Brain microvascular endothelial cell (primary cell): ENCODE measurements around the gene ZBTB11.

Experiments
- DNase-seq: peaks from one replicate; pipeline ENCODE4 v3.0.0-alpha.2; 2020
- H3K27ac ChIP-seq: fragments of 250-450 bp; sonication (Bioruptor Pico); 2 replicates; pipeline ENCODE4 v1.5.1; 2020; ENCODE audit warnings: mild to moderate bottlenecking, moderate library complexity
- H3K27me3 ChIP-seq: fragments of 250-450 bp; sonication (Bioruptor Pico); replicated peaks from 2 replicates; pipeline ENCODE4 v1.5.1; 2020; ENCODE audit warnings: mild to moderate bottlenecking
- H3K36me3 ChIP-seq: fragments of 250-450 bp; sonication (Bioruptor Pico); replicated peaks from 2 replicates; pipeline ENCODE4 v1.5.1; 2020; ENCODE audit warnings: mild to moderate bottlenecking
- H3K4me3 ChIP-seq: 2 replicates; pipeline ENCODE4 v1.5.1; 2011; ENCODE audit warnings: low read depth, mild to moderate bottlenecking, control low read depth, low read length, moderate library complexity
- in situ Hi-C: cut with HindIII; loops from 2 replicates; pipeline ENCODE4 v1.10.0; 2017; ENCODE audit warnings: low sequenced_read_pairs, low pct_ligation_motif_present
- TF ChIP-seq, protein P1 (sequence below): IDR thresholded peaks from 2 replicates; pipeline ENCODE4 v1.5.1; 2011; ENCODE audit warnings: low read depth, mild to moderate bottlenecking, moderate library complexity, low read length, control low read depth, inconsistent platforms; ENCODE audit errors: missing control alignments

The ZBTB11 gene

GRCh38 chr3:101602731-101603130 is 74.2 kb downstream of the ZBTB11 start:
- Histone ChIP-seq H3K4me3 (no peak overlapping the region), H3K27ac (no peak overlapping the region)

More at GRCh38 chr3:101602731-101603130, 74.2 kb downstream of the ZBTB11 start:
- no peak for DNase-seq
- Histone ChIP-seq H3K36me3 (no peaks in the 10 kb centered on the region), H3K27me3 (no peaks in the 10 kb centered on the region)
- TF ChIP-seq, protein P1, sequence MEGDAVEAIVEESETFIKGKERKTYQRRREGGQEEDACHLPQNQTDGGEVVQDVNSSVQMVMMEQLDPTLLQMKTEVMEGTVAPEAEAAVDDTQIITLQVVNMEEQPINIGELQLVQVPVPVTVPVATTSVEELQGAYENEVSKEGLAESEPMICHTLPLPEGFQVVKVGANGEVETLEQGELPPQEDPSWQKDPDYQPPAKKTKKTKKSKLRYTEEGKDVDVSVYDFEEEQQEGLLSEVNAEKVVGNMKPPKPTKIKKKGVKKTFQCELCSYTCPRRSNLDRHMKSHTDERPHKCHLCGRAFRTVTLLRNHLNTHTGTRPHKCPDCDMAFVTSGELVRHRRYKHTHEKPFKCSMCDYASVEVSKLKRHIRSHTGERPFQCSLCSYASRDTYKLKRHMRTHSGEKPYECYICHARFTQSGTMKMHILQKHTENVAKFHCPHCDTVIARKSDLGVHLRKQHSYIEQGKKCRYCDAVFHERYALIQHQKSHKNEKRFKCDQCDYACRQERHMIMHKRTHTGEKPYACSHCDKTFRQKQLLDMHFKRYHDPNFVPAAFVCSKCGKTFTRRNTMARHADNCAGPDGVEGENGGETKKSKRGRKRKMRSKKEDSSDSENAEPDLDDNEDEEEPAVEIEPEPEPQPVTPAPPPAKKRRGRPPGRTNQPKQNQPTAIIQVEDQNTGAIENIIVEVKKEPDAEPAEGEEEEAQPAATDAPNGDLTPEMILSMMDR = no peak
- in situ Hi-C loops = no loop called here
